Activated B cell treated with CpG ODN at 0.5 μM for 24 hours (primary cell): ENCODE data around the gene PPP1R7. TPM values are rescaled to one million over a fixed set of nuclear protein-coding genes. Genes with fewer than 3 reads are reported as not detected.

Source experiments
- ATAC-seq: fragments of 200-7000 bp; cut with Tn5 transposase; one replicate; pipeline ENCODE4 v1.10.0; 2021; ENCODE audit warnings: low read depth, mild to moderate bottlenecking, moderate library complexity
- CTCF ChIA-PET: fragments of 350-600 bp; sonication (Branson Sonifier 250); formaldehyde crosslinking; loops from one replicate; lab custom pipeline; 2021; ENCODE audit warnings: antibody characterized with exemption; lab: Charles Lee
- POLR2A ChIA-PET: fragments of 350-600 bp; sonication (Branson Sonifier 250); formaldehyde crosslinking; loops from one replicate; lab custom pipeline; 2021; ENCODE audit warnings: antibody characterized with exemption; lab: Charles Lee
- DNase-seq: peaks from one replicate; pipeline ENCODE4 v3.0.0; 2022
- H3K27ac Mint-ChIP-seq: one replicate; pipeline ENCODE4 v1.8.0; 2020; ENCODE audit warnings: mixed read lengths
- H3K27me3 Mint-ChIP-seq: one replicate; pipeline ENCODE4 v1.8.0; 2021; ENCODE audit warnings: mixed read lengths
- H3K36me3 Mint-ChIP-seq: one replicate; pipeline ENCODE4 v1.8.0; 2021; ENCODE audit warnings: low read depth, mixed read lengths
- H3K4me1 Mint-ChIP-seq: one replicate; pipeline ENCODE4 v1.8.0; 2021; ENCODE audit warnings: mixed read lengths
- H3K4me3 Mint-ChIP-seq: one replicate; pipeline ENCODE4 v1.8.0; 2020; ENCODE audit warnings: mild to moderate bottlenecking, mixed read lengths
- H3K9me3 Mint-ChIP-seq: one replicate; pipeline ENCODE4 v1.8.0; 2020; ENCODE audit warnings: mixed read lengths
- intact Hi-C: fragments of 100-400 bp; cut with micrococcal nuclease; formaldehyde crosslinking; loops from one replicate; pipeline ENCODE4 v1.15.1; 2024
- total RNA-seq: library from RNA; stranded (reverse); gene quantifications from 2 replicates; pipeline ENCODE4 v1.2.3, GENCODE V29; 2022
- TF ChIP-seq, protein P1 (sequence below): fragments of 200-600 bp; IDR thresholded peaks from one replicate; pipeline ENCODE4 v1.8.0; 2022; ENCODE audit warnings: antibody characterized with exemption, mild to moderate bottlenecking

The PPP1R7 gene
- total RNA-seq, 1 donor from 2014 or later: 72.0 TPM

DNA sequence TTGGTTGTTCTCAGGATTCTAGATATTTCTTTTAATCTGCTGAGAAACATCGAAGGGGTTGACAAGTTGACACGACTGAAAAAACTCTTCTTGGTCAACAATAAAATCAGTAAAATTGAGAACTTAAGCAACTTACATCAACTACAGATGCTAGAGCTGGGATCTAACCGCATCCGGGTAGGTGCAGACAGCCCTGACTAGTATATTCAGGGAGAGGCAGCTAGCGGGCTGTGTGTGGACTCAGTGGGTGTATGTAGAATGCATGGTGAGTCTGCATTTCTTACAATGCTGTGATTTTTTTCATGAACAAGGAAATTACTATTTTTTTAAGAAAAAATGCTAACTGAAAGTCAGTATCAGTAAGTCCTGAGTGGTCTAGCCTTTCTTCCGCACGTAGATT, 10.1 kb downstream of the PPP1R7 start:
- Mint-ChIP-seq H3K4me3 (no peak overlapping the region), H3K9me3 (no peaks in the 10 kb centered on the region), H3K27ac (no peak overlapping the region), H3K4me1 (peaks cover 16% of the 10 kb centered on the region), H3K27me3 (no peaks in the 10 kb centered on the region), H3K36me3 (peaks cover 70% of the 10 kb centered on the region)
- intact Hi-C loops: no loop called here
- no peak for DNase-seq
- no peak for ATAC-seq
- CTCF ChIA-PET: no interaction called here
- TF ChIP-seq, protein P1, sequence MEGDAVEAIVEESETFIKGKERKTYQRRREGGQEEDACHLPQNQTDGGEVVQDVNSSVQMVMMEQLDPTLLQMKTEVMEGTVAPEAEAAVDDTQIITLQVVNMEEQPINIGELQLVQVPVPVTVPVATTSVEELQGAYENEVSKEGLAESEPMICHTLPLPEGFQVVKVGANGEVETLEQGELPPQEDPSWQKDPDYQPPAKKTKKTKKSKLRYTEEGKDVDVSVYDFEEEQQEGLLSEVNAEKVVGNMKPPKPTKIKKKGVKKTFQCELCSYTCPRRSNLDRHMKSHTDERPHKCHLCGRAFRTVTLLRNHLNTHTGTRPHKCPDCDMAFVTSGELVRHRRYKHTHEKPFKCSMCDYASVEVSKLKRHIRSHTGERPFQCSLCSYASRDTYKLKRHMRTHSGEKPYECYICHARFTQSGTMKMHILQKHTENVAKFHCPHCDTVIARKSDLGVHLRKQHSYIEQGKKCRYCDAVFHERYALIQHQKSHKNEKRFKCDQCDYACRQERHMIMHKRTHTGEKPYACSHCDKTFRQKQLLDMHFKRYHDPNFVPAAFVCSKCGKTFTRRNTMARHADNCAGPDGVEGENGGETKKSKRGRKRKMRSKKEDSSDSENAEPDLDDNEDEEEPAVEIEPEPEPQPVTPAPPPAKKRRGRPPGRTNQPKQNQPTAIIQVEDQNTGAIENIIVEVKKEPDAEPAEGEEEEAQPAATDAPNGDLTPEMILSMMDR: no peak
- POLR2A ChIA-PET: no interaction called here

DNA sequence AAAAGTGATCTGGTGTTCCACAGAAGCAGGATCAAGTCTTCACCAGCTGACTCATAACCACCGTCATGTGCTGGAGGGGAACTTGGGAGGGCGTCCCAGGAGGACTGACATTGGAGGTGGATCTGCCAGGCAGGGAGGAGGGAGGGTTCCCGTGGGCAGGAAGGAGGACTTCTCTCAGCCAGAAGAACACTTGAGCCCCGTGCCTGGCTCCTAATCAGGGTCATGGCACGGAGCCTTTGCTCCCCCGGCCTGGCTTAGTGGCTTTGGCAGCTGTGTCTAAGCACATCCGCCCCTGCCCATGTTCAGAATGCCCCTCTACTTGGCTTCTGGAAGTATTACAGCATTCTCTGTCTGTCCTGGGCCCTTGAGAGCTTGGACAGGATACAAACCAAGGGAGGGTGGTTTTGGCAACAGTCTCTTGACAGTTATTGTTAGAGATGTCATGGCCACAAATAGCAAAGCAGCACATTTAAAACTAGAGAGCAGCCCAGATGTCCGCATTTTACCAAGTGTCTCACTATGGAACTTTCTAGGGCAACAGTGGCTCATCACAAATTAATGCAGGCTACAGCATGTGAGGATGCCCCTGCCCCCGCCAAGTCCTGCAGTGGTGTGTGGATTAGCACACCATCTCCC, 11.5 kb downstream of the PPP1R7 start:
- Mint-ChIP-seq H3K9me3 (no peaks in the 10 kb centered on the region), H3K36me3 (peaks cover 74% of the 10 kb centered on the region), H3K4me1 (peaks cover 14% of the 10 kb centered on the region), H3K27ac (no peak overlapping the region), H3K4me3 (no peak overlapping the region), H3K27me3 (no peaks in the 10 kb centered on the region)
- TF ChIP-seq, protein P1: no peak
- intact Hi-C loops: no loop called here
- no peak for ATAC-seq
- ChIA-PET POLR2A (no interaction called here), CTCF (no interaction called here)
- DNase-seq: no peak

DNA sequence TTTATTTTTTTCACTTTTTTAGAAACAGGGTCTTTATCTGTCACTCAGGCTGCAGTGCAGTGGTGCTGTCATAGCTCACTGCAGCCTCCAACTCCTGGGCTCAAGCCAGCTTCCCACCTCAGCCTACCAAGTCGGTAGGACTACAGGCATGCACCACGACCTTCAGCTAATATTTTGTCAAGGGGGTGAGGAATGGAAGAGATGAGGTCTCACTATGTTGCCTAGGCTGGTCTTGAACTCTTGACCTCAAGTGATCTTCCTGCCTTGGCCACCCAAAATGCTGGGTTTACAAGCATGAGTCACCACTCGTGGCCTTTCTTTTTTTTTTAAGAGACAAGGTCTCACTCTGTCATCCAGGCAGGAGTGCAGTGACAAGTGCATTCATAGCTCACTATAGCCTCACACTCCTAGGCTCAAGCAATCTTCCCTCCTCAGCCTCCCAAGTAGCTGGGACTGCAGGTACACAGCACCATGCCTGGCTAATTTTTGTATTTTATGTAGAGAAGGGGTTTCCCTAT, 13.4 kb downstream of the PPP1R7 start:
- ChIA-PET POLR2A (no interaction called here), CTCF (no interaction called here)
- intact Hi-C loops: no loop called here
- Mint-ChIP-seq H3K27me3 (no peaks in the 10 kb centered on the region), H3K36me3 (peaks cover 75% of the 10 kb centered on the region), H3K4me1 (no peaks in the 10 kb centered on the region), H3K9me3 (no peaks in the 10 kb centered on the region), H3K27ac (no peak overlapping the region), H3K4me3 (no peak overlapping the region)
- TF ChIP-seq, protein P1: no peak
- ATAC-seq: no peak
- DNase-seq: no peak

DNA sequence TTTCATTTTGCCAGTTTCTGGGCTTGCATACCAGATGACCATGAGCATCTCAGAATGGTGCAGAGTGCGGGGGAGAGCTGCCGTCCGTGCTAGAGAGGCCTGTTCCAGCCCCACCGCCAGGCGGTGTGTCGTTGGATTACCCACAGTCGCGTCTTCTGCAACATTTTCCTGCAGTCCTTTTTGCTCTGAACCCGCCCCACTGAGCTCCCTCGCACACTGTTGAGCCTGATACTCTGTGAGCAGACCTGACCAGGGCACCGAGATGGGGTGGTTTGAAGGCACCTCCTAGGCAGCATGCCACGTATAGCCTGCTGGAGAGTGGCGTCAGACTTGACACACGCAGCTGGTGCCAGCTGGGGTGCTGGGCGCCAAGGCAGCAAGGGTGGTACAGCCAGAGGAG, 18.1 kb downstream of the PPP1R7 start:
- ATAC-seq (no peak), DNase-seq (no peak)
- H3K27ac Mint-ChIP-seq: no peak overlapping the region

DNA sequence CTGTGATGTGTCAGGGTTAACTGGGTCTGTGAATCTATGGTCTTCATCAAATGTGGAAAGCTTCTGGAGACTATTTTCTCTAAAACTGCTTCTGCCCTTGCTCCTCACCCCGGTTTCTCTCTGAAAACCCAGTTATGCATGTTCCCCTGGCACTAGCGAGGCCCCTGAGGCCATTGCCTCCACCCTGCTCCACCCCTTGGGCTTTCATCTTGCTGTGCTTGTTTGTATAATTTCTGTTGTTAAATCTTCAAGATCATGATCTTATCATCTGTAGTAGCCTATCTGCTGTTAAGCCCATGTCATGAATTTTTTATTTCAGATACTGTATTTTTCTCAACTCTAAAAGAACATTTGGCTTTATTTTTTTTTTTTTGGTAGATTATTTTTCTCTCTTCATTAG, 23.3 kb downstream of the PPP1R7 start:
- DNase-seq (no peak), ATAC-seq (no peak)
- CTCF ChIA-PET: interaction anchor here (1.2 kb wide), 1 partner anchor 95 kb away, joined by 4 read pairs; no protein-coding TSS in a partner anchor
- TF ChIP-seq, protein P1: no peak
- no peaks in the 10 kb centered on the region for H3K27me3 Mint-ChIP-seq
- peaks cover 10% of the 10 kb centered on the region for H3K9me3 Mint-ChIP-seq
- peaks cover 80% of the 10 kb centered on the region for H3K36me3 Mint-ChIP-seq
- H3K4me3 Mint-ChIP-seq: no peak overlapping the region
- POLR2A ChIA-PET: interaction anchor here (1.1 kb wide), 1 partner anchor 95 kb away, joined by 5 read pairs; no protein-coding TSS in a partner anchor
- intact Hi-C loops: no loop called here
- no peaks in the 10 kb centered on the region for H3K4me1 Mint-ChIP-seq
- no peak overlapping the region for H3K27ac Mint-ChIP-seq

More for the DNA sequence above, 18.1 kb downstream of the PPP1R7 start:
- ChIA-PET POLR2A (no interaction called here), CTCF (no interaction called here)
- intact Hi-C loops: no loop called here
- no peaks in the 10 kb centered on the region for H3K4me1 Mint-ChIP-seq
- H3K36me3 Mint-ChIP-seq: peaks cover 81% of the 10 kb centered on the region
- peaks cover 10% of the 10 kb centered on the region for H3K9me3 Mint-ChIP-seq
- TF ChIP-seq, protein P1: no peak
- H3K27me3 Mint-ChIP-seq: no peaks in the 10 kb centered on the region
- H3K4me3 Mint-ChIP-seq: no peak overlapping the region
